NCI-H510A treated with DMSO at 0.1 percent for 48 hours (cell line): ENCODE data around the gene MAST4.
"Not testable (repeated sequence)": the region's sequence is repeated elsewhere in the genome, so short reads cannot be mapped to it uniquely, and the experiment has no call there.

Experiments used
- DNase-seq: peaks from one replicate; lab custom pipeline; 2025; lab: John Stamatoyannopoulos, UW

MAST4 gene

GRCh38 chr5:66742896-66743247, 146.7 kb downstream of the MAST4 start:
- DNase-seq: no peak

- DNase-seq: no peak
These were observed 147.2 kb downstream of the MAST4 start for GRCh38 chr5:66743344-66743743.

GRCh38 chr5:66744040-66744439, 147.8 kb downstream of the MAST4 start:
- DNase-seq: no peak

- no peak for DNase-seq
These were observed 149.1 kb downstream of the MAST4 start for GRCh38 chr5:66745297-66745696.

GRCh38 chr5:66747607-66748006, 151.4 kb downstream of the MAST4 start:
- DNase-seq: no peak

- not testable (repeated sequence) for DNase-seq
These were observed 156.5 kb downstream of the MAST4 start for GRCh38 chr5:66752668-66753067.

GRCh38 chr5:66757219-66757833, 161.1 kb downstream of the MAST4 start:
- peak; percentile 29 for DNase-seq

GRCh38 chr5:66757834-66758371, 161.7 kb downstream of the MAST4 start:
- peak; percentile 62 for DNase-seq

- DNase-seq: no peak
These were observed 173.0 kb downstream of the MAST4 start for GRCh38 chr5:66769030-66769733.

- no peak for DNase-seq
These were observed 173.8 kb downstream of the MAST4 start for GRCh38 chr5:66769839-66770617.

GRCh38 chr5:66777868-66778267, 181.7 kb downstream of the MAST4 start:
- no peak for DNase-seq

- DNase-seq: no peak
These were observed 183.3 kb downstream of the MAST4 start for GRCh38 chr5:66779528-66779927.

GRCh38 chr5:66788556-66788955, 192.4 kb downstream of the MAST4 start:
- no peak for DNase-seq

GRCh38 chr5:66789434-66789833, 193.2 kb downstream of the MAST4 start:
- no peak for DNase-seq

GRCh38 chr5:66793049-66793448, 196.9 kb downstream of the MAST4 start:
- no peak for DNase-seq

- DNase-seq: no peak
These were observed 199.5 kb downstream of the MAST4 start for GRCh38 chr5:66795682-66796081.

GRCh38 chr5:66796305-66797292, 200.4 kb downstream of the MAST4 start:
- peak; percentile 22 for DNase-seq

- no peak for DNase-seq
These were observed 206.7 kb downstream of the MAST4 start for GRCh38 chr5:66802941-66803340.

- no peak for DNase-seq
These were observed 209.6 kb downstream of the MAST4 start for GRCh38 chr5:66805514-66806430.

GRCh38 chr5:66807743-66808142, 211.6 kb downstream of the MAST4 start:
- DNase-seq: peak; percentile 7

GRCh38 chr5:66808663-66809062, 212.5 kb downstream of the MAST4 start:
- no peak for DNase-seq
